ENCODE measurements around the gene RPL36AL. TPM values are rescaled to one million over a fixed set of nuclear protein-coding genes. Genes with fewer than 3 reads are reported as not detected.

RPL36AL gene
- total and polyA plus RNA-seq, 5 experiments from 2014 or later: 259 to 628 (median 489) TPM

Other genes with a start within 250 kb of the RPL36AL start
- gene RPS29, start 34.2 kb downstream of the RPL36AL start, total RNA-seq: 1,000 to 10,000 TPM; 2,453 to 3,084 TPM
- over 10,000 TPM; 11,853 to 13,490 (median 12,998) TPM for gene RPS29, start 34.2 kb downstream of the RPL36AL start, polyA plus RNA-seq
- 10 to 100 TPM; 12.1 to 12.9 TPM for gene LRR1, start 21.7 kb downstream of the RPL36AL start, total RNA-seq
- 10 to 100 TPM in 1 of 3 donors, 1 to 10 TPM in 2; 8.5 to 10.4 (median 8.9) TPM for gene LRR1, start 21.7 kb downstream of the RPL36AL start, polyA plus RNA-seq
- gene MGAT2, start 173 bp upstream of the RPL36AL start, total RNA-seq: 10 to 100 TPM; 24.9 to 26.9 TPM
- 10 to 100 TPM; 15.8 to 25.9 (median 19.8) TPM for gene MGAT2, start 173 bp upstream of the RPL36AL start, polyA plus RNA-seq
- 1 to 10 TPM; 6.9 TPM for gene DNAAF2, start 14.6 kb upstream of the RPL36AL start, total RNA-seq
- gene DNAAF2, start 14.6 kb upstream of the RPL36AL start, polyA plus RNA-seq: 10 to 100 TPM; 10.1 to 16.7 (median 12.3) TPM
- 1 to 10 TPM; 1.9 to 2.0 TPM for gene POLE2, start 67.6 kb upstream of the RPL36AL start, total RNA-seq
- 1 to 10 TPM; 1.3 to 3.2 (median 1.6) TPM for gene POLE2, start 67.6 kb upstream of the RPL36AL start, polyA plus RNA-seq
- 10 to 100 TPM; 18.2 to 19.3 TPM for gene KLHDC1, start 72.5 kb upstream of the RPL36AL start, total RNA-seq
- gene KLHDC1, start 72.5 kb upstream of the RPL36AL start, polyA plus RNA-seq: 1 to 10 TPM; 2.6 to 9.0 (median 3.2) TPM
- 10 to 100 TPM; 93.3 to 96.6 TPM for gene KLHDC2, start 147.5 kb upstream of the RPL36AL start, total RNA-seq
- gene KLHDC2, start 147.5 kb upstream of the RPL36AL start, polyA plus RNA-seq: 10 to 100 TPM; 72.5 to 77.4 (median 75.5) TPM
- 100 to 1,000 TPM; 121 to 122 TPM for gene NEMF, start 232.2 kb upstream of the RPL36AL start, total RNA-seq
- gene NEMF, start 232.2 kb upstream of the RPL36AL start, polyA plus RNA-seq: 10 to 100 TPM; 39.6 to 46.1 (median 43.5) TPM

Data from naive thymus-derived CD8-positive, alpha-beta T cell (primary cell).